Inferior parietal cortex (tissue), 1 donor: Measurements from ENCODE around the gene CCDC194.

Experiments used
- DNase-seq: peaks from one replicate; pipeline ENCODE4 v3.0.0-alpha.2; 2016; ENCODE audit errors: extremely low spot score

Gene CCDC194, protein sequence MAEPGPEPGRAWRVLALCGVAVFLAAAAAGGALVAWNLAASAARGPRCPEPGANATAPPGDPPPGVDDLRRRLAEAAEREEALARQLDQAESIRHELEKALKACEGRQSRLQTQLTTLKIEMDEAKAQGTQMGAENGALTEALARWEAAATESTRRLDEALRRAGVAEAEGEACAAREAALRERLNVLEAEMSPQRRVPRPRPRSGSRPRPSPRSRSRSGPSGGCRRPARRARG

DNA sequence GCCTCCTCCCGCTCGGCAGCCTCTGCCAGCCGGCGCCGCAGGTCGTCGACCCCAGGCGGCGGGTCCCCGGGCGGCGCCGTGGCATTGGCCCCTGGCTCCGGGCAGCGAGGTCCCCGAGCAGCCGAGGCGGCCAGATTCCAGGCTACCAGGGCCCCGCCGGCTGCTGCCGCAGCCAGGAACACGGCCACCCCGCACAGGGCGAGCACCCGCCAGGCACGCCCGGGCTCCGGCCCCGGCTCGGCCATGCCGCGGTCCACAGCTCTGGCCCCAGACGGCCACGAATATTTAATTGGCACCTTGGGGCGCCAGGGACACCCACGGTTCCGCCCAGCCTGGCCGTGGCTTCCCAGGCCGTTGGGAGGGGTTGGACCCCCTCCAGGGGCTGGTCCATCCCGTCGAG is at the start of gene CCDC194:
Gene CCDC194 (minus strand): TSS at position 283 of the 400 bp plus-strand sequence. CDS start 38 bp downstream, at position 245.
- DNase-seq: no peak

- no peak for DNase-seq
Measured at GRCh38 chr19:17441241-17442021, 47.4 kb upstream of the CCDC194 start.

DNA sequence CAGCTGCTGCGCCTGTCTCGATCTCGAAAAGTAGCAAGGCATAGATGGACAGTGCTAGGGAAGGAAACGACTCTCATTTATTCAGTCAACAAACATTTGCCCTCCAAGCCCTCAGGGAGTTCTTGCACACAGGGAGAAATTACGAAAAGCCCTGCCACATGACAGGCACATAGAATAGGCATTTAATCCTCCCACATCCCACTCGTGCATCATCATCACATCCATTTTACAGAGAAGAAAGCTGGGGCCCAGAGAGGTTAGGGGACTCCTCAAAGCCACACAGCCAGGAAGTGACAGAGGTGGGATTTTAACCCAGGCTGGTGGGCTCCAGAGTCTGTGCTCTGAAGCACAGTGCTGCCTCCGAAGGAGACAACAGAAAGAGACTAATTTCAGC is 42.9 kb upstream of the CCDC194 start:
- DNase-seq: no peak

DNA sequence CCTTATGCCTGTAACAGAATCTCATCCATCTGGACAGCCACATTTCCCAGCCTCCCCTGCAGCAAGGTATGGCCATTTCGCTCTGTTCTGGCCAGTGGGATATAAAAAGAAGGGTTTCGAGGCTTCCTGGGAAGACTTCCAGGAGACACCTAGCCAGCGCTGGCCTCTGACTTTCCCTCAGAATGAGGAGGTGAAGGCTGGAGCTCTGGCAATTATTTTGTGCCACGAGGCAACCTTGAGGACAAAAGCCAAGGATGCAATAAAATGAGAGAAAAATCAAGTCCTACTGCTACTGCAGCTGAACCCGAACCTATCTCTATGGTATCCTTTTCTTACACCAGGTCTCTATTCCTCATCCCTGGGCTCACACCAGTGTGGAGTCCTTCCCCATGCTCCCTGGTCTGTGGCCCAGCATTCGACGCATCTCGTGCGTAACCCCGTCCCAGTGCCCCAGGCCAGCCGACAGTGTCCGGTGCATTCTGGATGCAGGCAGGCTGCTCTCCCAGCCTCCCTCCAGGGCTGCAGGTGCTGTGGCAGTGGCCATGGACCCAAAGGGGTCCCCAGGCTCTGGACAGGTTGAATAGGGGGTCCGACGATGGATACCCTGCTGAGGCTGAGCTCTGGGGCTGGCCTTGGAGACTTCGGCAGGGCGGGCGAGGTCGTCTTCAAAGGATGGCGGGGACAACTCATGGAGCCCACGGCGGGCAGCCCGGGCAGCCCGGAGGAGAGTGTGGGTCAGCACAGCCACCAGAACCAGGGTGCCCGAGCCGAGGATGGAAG is 42.3 kb upstream of the CCDC194 start:
- no peak for DNase-seq

DNA sequence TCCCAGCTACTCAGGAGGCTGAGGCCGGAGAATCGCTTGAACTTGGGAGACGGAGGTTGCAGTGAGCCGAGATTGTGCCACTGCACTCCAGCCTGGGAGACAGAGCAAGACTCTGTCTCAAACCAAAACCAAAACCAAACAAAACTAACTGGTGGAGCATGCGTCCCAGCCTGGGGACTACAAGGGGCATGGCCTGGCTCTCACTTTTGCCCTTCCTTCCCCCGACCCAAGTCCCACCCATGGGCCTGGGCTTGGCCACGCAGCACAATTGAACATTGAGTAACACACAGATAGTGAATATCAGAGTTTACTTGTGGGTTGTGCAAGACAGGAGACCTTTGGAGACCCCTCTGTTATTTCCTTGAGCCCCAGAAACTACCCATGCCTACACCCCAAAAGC is 41.2 kb upstream of the CCDC194 start:
- DNase-seq: no peak

DNA sequence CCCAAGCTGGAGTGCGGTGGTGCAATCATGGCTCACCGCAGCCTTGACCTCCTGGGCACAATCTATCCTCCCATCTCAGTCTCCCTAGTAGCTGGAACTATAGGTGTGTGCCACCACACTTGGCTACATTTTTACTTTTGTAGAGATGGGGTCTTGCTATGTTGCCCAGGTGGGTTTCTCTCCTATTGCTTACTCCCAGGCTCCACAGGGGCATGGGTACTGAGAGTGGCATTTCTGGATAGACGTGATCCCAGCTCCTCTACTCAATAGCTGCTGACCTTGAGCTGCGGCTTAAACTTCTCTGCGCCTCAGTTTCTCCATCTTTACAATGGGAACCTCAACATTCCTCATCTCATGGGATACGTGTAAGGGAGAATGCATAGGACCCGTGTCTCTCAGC is 37.4 kb upstream of the CCDC194 start:
- DNase-seq: no peak

GRCh38 chr19:17429641-17430113 is 35.7 kb upstream of the CCDC194 start:
- DNase-seq: no peak

DNA sequence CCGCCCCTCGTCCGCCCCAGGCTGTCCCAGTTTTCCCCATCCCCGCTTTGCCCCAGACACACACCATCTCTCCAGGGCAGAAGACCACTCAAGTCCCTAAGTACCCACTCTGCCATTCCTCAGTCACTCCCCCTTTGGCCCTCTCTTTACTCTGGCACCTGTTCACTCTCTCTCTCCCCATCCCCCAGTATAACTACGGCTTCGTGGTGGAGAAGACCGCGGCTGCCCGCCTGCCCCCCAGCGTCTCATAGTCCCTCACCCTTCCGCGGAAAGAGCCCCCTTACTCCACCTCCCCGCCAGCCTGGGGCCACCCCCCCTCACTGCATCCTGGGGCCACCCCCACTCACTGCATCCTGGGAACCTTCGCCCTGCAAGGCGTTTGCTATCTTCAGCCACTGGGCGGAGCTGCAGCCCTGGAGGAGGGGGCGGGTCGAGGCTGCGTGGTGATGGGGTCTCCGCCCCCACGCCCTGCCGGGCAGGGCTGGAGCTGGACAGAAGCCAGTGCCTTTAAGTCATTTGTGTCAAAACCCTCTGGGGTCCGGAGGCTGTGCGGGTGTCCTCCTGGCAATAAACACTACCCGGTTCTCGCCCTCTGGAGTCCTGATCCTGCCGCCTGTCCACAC is 30.9 kb upstream of the CCDC194 start:
- DNase-seq: no peak

- DNase-seq: no peak
Measured at GRCh38 chr19:17423429-17424208, 29.6 kb upstream of the CCDC194 start.

DNA sequence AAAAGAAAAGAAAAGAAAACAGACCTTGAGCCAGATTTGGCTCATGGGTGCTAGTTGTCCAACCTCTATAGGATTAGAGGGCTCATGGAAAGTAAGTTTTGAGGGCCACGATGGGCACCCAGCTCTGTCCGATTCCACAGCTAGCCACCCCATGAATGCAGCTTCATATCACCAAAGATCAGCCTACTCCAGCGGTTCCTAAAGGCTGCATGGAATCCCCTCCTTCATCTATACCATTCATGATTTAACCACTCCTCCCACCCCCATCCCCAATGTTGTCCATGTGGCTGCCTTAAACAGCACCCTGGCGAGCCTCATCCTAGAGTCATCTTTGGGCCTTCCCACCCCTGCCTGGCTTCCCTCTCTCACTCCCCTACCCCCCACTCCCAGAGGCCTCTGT is 27.9 kb upstream of the CCDC194 start:
- DNase-seq: no peak

DNA sequence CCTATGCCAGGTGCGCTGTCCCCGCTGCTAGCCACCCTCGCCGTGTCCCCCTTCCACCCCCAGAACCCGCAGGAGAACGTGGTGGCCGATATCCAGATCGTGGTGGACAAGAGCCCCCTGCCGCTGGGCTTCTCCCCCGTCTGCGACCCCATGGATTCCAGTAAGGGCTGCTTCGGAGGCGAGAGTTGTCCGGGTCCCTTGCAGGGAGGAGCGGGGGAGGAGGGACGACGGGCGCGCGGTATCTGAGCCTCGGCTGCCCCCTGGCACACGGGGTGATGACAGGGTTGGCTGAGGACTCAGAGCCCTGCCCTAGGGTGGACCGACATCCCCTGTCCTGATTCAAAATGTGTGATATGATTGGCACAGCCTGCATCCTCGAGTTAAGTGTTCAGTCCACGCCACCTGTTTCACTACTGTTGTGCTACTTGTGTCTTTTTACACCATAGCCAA is 26.5 kb upstream of the CCDC194 start:
- no peak for DNase-seq

DNA sequence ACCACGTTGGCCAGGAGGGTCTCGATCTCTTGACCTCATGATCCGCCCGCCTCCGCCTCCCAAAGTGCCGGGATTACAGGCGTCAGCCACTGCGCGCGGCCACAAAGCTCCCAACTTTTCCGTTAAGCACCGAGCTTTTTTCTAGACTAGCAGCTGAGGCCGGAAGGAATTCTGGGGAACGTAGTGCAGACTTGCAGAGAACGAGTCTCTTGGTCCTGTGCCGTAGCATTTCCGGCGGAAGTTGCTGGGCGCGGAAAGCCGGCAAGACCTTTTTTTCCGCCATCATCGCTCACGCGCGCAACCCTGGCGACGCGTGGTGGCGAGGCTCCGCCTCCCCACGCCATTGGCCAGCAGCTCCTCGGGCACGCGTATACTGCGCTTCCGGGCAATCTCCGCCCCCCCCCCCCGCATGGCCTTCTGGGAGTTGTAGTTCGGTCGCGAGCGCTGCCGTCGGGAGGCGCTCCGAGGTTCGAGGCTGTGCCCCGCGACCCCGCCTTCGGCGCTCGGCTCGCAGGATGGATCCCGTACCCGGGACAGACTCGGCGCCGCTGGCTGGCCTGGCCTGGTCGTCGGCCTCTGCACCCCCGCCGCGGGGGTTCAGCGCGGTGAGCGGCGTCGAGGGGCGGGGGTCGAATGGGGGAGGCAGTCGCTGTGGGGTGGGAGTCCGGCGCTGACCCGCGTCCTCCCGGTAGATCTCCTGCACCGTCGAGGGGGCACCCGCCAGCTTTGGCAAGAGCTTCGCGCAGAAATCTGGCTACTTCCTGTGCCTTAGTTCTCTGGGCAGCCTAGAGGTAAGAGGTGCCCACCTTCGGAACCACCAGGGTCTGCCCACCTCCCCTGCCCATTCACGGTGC is 25.9 kb upstream of the CCDC194 start, which contains the start of gene MVB12A:
Gene MVB12A (plus strand): TSS at position 427 of the 854 bp plus-strand sequence. CDS start 89 bp downstream, at position 516.
- peak; percentile 99 for DNase-seq

DNA sequence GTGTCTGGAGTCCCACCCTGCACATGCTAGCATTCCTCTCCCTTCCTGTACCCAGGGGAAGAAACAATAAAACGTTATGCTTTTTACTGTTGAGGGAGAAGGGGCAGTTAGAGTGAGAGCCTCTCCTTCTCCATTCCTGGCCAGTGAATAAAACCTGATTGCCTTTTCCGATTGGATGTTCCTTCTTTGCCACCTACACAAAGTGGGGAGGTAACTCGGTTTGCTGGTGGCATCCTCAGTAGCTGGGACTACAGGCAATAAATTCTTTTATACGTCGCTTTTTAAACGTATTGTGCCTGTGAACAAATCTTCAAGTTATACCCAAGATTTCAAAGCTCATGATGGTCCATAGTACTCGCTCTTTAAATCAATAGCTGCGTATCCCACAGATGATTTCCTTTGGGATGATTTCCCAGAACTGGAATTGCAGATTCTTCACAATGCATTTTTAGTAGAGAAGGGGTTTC is 25.2 kb upstream of the CCDC194 start:
- DNase-seq: no peak

GRCh38 chr19:17418710-17419109 is 24.7 kb upstream of the CCDC194 start:
- DNase-seq: no peak

DNA sequence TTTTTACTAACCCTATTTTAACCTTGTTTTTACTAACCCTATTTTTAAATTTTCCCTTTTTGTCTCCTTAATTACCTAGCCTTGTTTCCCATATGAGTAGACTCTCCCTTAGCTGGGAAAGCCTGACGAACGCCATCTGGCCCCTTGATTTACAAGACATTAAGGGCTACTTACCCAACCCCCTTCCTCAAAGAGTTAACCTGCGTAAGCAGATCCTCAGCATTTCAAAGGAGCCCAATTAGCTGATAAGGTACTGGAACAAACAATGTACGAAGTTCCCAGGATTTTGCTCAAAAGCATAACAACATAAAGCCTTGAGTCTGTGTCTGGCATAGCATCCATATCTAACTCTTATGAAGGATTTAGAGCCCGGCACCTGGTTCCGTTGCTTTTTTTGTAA is 21.1 kb upstream of the CCDC194 start:
- DNase-seq: no peak

DNA sequence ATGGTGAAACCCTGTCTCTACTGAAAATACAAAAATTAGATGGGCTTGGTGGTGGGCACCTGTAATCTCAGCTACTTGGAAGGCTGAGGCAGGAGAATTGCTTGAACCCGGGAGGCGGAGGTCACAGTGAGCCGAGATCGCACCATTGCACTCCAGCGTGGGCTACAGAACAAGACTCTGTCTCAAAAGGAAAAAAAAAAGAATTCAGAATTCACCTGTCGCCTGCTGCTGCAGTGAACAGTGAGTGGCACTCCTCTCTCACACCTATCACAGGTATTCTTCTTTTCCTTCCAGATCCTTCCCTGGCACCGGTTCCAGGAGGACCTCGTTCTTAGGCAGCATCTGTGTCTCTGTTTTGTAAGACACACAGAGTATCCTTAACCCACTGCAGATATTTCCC is 20.1 kb upstream of the CCDC194 start:
- DNase-seq: no peak

GRCh38 chr19:17411801-17412200 is 17.8 kb upstream of the CCDC194 start:
- DNase-seq: no peak

DNA sequence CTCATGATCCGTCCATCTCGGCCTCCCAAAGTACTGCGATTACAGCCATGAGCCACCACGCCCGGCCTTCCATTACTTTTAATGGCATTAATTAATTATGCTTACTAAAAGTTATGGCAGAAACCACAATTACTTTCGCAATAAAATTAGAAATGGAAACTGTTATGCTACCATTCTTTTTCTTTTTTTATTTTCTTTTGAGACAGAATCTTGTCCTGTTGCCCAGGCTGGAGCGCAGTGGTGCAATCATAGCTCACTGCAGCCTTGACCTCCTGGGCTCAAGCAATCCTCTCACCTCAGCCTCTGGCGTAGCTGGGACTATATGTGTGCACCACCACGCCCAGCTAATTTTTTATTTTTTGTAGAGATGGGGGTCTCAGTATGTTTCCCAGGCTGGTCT is 16.0 kb upstream of the CCDC194 start:
- DNase-seq: no peak

GRCh38 chr19:17406887-17407196 is 12.8 kb upstream of the CCDC194 start:
- DNase-seq: no peak
